IPS-20b (cell line): ENCODE measurements around the gene POLDIP3.
"Not testable (repeated sequence)": the region's sequence is repeated elsewhere in the genome, so short reads cannot be mapped to it uniquely, and the experiment has no call there.

Experiments used
- H3K27ac ChIP-seq: one replicate; pipeline ENCODE4 v1.5.1; 2013; ENCODE audit warnings: low read length
- H3K27me3 ChIP-seq: 2 replicates; pipeline ENCODE4 v1.6.1; 2013; ENCODE audit warnings: mild to moderate bottlenecking, low read length, inconsistent platforms; ENCODE audit not compliant: insufficient read depth
- H3K36me3 ChIP-seq: 2 replicates; pipeline ENCODE4 v1.6.1; 2013; ENCODE audit warnings: low read depth, mild to moderate bottlenecking, inconsistent platforms, low read length, moderate library complexity; ENCODE audit not compliant: insufficient read depth
- H3K4me1 ChIP-seq: 2 replicates; pipeline ENCODE4 v1.6.1; 2013; ENCODE audit warnings: mild to moderate bottlenecking, control low read depth, inconsistent platforms, low read length, moderate library complexity; ENCODE audit not compliant: insufficient read depth
- H3K4me3 ChIP-seq: 2 replicates; pipeline ENCODE4 v1.5.1; 2013; ENCODE audit warnings: mild to moderate bottlenecking, low read length, inconsistent platforms
- H3K9ac ChIP-seq: 2 replicates; pipeline ENCODE4 v1.6.1; 2013; ENCODE audit warnings: low read depth, mild to moderate bottlenecking, inconsistent platforms, low read length, moderate library complexity
- H3K9me3 ChIP-seq: 2 replicates; pipeline ENCODE4 v1.6.1; 2013; ENCODE audit warnings: mild to moderate bottlenecking, low read depth, low read length, inconsistent platforms; ENCODE audit not compliant: insufficient read depth

POLDIP3 gene

GRCh38 chr22:42539236-42539771 lies 75.4 kb downstream of the POLDIP3 start:
- H3K36me3 ChIP-seq, H3K9ac ChIP-seq: not testable (repeated sequence)

GRCh38 chr22:42537199-42537831 lies 77.4 kb downstream of the POLDIP3 start:
- not testable (repeated sequence) for H3K36me3 ChIP-seq, H3K4me3 ChIP-seq, H3K9ac ChIP-seq, H3K27me3 ChIP-seq, H3K9me3 ChIP-seq, H3K27ac ChIP-seq, H3K4me1 ChIP-seq

More at GRCh38 chr22:42539236-42539771, 75.4 kb downstream of the POLDIP3 start:
- not testable (repeated sequence) for H3K27ac ChIP-seq, H3K27me3 ChIP-seq, H3K9me3 ChIP-seq, H3K4me1 ChIP-seq, H3K4me3 ChIP-seq

GRCh38 chr22:42536634-42537033 lies 78.0 kb downstream of the POLDIP3 start:
- not testable (repeated sequence) for H3K36me3 ChIP-seq, H3K4me3 ChIP-seq, H3K27me3 ChIP-seq, H3K4me1 ChIP-seq, H3K27ac ChIP-seq, H3K9ac ChIP-seq, H3K9me3 ChIP-seq

- H3K27me3 ChIP-seq, result no peaks in the 10 kb centered on the region
- H3K4me1 ChIP-seq, result no peaks in the 10 kb centered on the region
- H3K4me3 ChIP-seq, result no peak overlapping the region
Measured at GRCh38 chr22:42536166-42536565, 78.5 kb downstream of the POLDIP3 start.

GRCh38 chr22:42535082-42535731 lies 79.5 kb downstream of the POLDIP3 start:
- not testable (repeated sequence) for H3K9me3 ChIP-seq, H3K27ac ChIP-seq, H3K4me1 ChIP-seq, H3K4me3 ChIP-seq, H3K27me3 ChIP-seq, H3K36me3 ChIP-seq, H3K9ac ChIP-seq

More at GRCh38 chr22:42536166-42536565, 78.5 kb downstream of the POLDIP3 start:
- no peaks in the 10 kb centered on the region for H3K36me3 ChIP-seq
- no peak overlapping the region for H3K27ac ChIP-seq
- no peak overlapping the region for H3K9ac ChIP-seq
- no peaks in the 10 kb centered on the region for H3K9me3 ChIP-seq
